ENCODE results near the gene TTC21B.
"Not testable (repeated sequence)": the region's sequence is repeated elsewhere in the genome, so short reads cannot be mapped to it uniquely, and the experiment has no call there.

TTC21B gene

DNA sequence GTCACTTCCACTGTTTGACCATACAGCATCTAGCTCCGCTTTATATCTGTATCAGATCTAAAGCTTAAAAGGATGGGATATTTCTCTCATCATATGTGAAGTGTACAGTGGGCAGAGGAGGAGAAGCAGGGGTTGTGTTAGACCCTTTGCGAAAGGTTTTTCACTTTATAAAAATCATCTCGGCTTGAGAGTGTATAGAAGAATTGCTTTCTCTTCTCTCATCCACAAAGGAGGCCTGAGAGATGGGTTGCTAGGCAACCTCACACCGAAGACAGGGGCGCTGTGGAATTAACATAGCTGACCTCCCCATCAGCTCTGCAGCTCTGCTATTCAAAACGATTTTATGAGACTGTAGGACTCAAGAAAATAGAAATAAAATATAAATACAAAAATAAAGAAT is 89.3 kb downstream of the TTC21B start:
- Histone ChIP-seq H3K9me3 (ENCODE audit: severe bottlenecking) (no peaks in the 10 kb centered on the region), H3K36me3 (ENCODE audit: low read depth) (no peaks in the 10 kb centered on the region), H3K27me3 (ENCODE audit: insufficient read depth, poor library complexity, severe bottlenecking) (no peaks in the 10 kb centered on the region), H3K4me1 (ENCODE audit: insufficient read depth, poor library complexity, severe bottlenecking) (no peaks in the 10 kb centered on the region), H3K4me3 (ENCODE audit: severe bottlenecking) (no peak overlapping the region), H3K27ac (ENCODE audit: poor library complexity, severe bottlenecking) (no peak overlapping the region)
- DNase-seq (ENCODE audit: low spot score) (no peak), ATAC-seq (ENCODE audit: low read depth) (no peak)
- TF ChIP-seq CTCF (IDR thresholded peaks at IDR 0.05; ENCODE audit: poor library complexity, severe bottlenecking), result no peak

DNA sequence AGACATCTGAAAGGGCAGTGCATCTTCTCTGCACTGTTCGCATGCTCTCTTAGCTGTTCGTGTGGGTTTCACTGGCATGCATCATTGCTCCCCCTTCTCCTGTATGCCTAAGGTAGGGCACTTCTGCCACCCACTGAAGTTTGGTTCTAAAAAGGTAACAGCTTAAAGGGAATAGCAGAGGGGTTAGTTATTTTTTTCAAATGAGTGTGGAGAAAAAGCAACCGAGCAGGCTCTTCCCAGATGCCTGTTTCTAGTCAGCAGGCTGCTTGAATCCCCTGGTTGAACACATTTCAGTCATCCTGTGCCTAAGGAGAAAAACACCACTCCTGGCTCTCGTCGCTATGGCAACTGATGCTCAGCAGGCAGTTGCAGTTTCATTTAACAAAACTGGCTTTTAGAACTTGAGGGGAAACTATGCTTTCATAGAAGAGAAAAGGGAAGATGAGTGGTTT is 89.7 kb downstream of the TTC21B start:
- Histone ChIP-seq H3K27me3 (ENCODE audit: insufficient read depth, poor library complexity, severe bottlenecking) (no peaks in the 10 kb centered on the region), H3K4me3 (ENCODE audit: severe bottlenecking) (no peak overlapping the region), H3K36me3 (ENCODE audit: low read depth) (no peaks in the 10 kb centered on the region), H3K27ac (ENCODE audit: poor library complexity, severe bottlenecking) (no peak overlapping the region), H3K9me3 (ENCODE audit: severe bottlenecking) (no peaks in the 10 kb centered on the region), H3K4me1 (ENCODE audit: insufficient read depth, poor library complexity, severe bottlenecking) (no peaks in the 10 kb centered on the region)
- no peak for DNase-seq (ENCODE audit: low spot score)
- TF ChIP-seq CTCF (IDR thresholded peaks at IDR 0.05; ENCODE audit: poor library complexity, severe bottlenecking), result no peak
- no peak for ATAC-seq (ENCODE audit: low read depth)

DNA sequence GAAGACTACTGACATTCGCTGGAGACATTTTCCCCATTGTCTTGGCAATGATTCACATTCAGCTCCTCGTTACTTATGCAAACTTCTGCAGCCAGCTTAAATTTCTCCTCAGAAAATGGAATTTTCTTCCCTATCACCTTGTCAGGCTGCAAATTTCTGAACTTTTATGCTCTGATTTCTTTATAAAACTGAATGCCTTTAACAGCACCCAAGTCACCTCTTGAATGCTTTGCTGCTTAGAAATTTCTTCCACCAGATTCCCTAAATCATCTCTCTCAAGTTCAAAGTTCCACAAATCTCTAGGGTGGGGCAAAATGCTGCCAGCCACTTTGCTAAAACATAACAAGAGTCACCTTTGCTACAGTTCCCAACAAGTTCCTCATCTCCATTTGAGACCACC is 92.5 kb downstream of the TTC21B start:
- not testable (repeated sequence) for H3K27me3 ChIP-seq (ENCODE audit: insufficient read depth, poor library complexity, severe bottlenecking); H3K4me3 ChIP-seq (ENCODE audit: severe bottlenecking); DNase-seq (ENCODE audit: low spot score); H3K27ac ChIP-seq (ENCODE audit: poor library complexity, severe bottlenecking); H3K9me3 ChIP-seq (ENCODE audit: severe bottlenecking); ATAC-seq (ENCODE audit: low read depth); H3K36me3 ChIP-seq (ENCODE audit: low read depth); H3K4me1 ChIP-seq (ENCODE audit: insufficient read depth, poor library complexity, severe bottlenecking)

DNA sequence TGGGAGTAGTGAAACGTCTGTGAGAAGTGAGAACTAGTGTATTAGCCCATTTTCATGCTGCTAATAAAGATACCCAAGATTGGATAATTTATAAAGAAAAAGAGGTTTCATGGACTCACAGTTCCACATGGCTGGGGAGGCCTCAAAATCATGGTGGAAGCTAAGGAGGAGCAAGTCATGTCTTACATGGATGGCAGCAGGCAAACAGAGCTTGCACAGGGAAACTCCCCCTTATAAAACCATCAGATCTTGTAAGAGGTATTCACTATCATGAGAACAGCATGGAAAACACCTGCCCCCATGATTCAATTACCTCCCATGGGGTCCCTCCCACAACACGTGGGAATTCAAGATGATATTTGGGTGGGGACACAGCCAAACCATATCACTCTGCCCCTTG is 93.9 kb downstream of the TTC21B start:
- H3K4me3 ChIP-seq (ENCODE audit: severe bottlenecking); H3K4me1 ChIP-seq (ENCODE audit: insufficient read depth, poor library complexity, severe bottlenecking); H3K36me3 ChIP-seq (ENCODE audit: low read depth); DNase-seq (ENCODE audit: low spot score); H3K27ac ChIP-seq (ENCODE audit: poor library complexity, severe bottlenecking); ATAC-seq (ENCODE audit: low read depth); H3K27me3 ChIP-seq (ENCODE audit: insufficient read depth, poor library complexity, severe bottlenecking); H3K9me3 ChIP-seq (ENCODE audit: severe bottlenecking): not testable (repeated sequence)

GRCh38 chr2:165857876-165858275 is 95.7 kb downstream of the TTC21B start:
- no peak for ATAC-seq (ENCODE audit: low read depth)
- no peaks in the 10 kb centered on the region for H3K36me3 ChIP-seq (ENCODE audit: low read depth)
- no peaks in the 10 kb centered on the region for H3K9me3 ChIP-seq (ENCODE audit: severe bottlenecking)
- no peaks in the 10 kb centered on the region for H3K27me3 ChIP-seq (ENCODE audit: insufficient read depth, poor library complexity, severe bottlenecking)
- DNase-seq (ENCODE audit: low spot score), result no peak
- no peak overlapping the region for H3K4me3 ChIP-seq (ENCODE audit: severe bottlenecking)
- no peaks in the 10 kb centered on the region for H3K4me1 ChIP-seq (ENCODE audit: insufficient read depth, poor library complexity, severe bottlenecking)
- TF ChIP-seq CTCF (IDR thresholded peaks at IDR 0.05; ENCODE audit: poor library complexity, severe bottlenecking), result no peak
- no peak overlapping the region for H3K27ac ChIP-seq (ENCODE audit: poor library complexity, severe bottlenecking)

- no peak for TF ChIP-seq CTCF (IDR thresholded peaks at IDR 0.05; ENCODE audit: poor library complexity, severe bottlenecking)
- H3K4me1 ChIP-seq (ENCODE audit: insufficient read depth, poor library complexity, severe bottlenecking), result no peaks in the 10 kb centered on the region
- no peaks in the 10 kb centered on the region for H3K9me3 ChIP-seq (ENCODE audit: severe bottlenecking)
- ATAC-seq (ENCODE audit: low read depth) (no peak), DNase-seq (ENCODE audit: low spot score) (no peak)
- no peaks in the 10 kb centered on the region for H3K27me3 ChIP-seq (ENCODE audit: insufficient read depth, poor library complexity, severe bottlenecking)
- H3K4me3 ChIP-seq (ENCODE audit: severe bottlenecking), result no peak overlapping the region
- no peak overlapping the region for H3K27ac ChIP-seq (ENCODE audit: poor library complexity, severe bottlenecking)
- no peaks in the 10 kb centered on the region for H3K36me3 ChIP-seq (ENCODE audit: low read depth)
These were observed 101.2 kb downstream of the TTC21B start for GRCh38 chr2:165852394-165852793.

All from RWPE2 (cell line).